Suprapubic skin (tissue), 4 donors: ENCODE measurements around the gene SUGCT.

Experiments
- EP300 ChIP-seq: sonication (generic); formaldehyde crosslinking; IDR thresholded peaks from one replicate; pipeline ENCODE4 v1.6.1; 2017; ENCODE audit warnings: antibody characterized with exemption
- POLR2A ChIP-seq, 2 donors: fragments of 450-650 bp; IDR thresholded peaks; one replicate each; pipeline ENCODE4 v1.6.1; 2017; ENCODE audit warnings: antibody characterized with exemption in 2 of 2, mild to moderate bottlenecking in 2 of 2, moderate library complexity in 2 of 2
- POLR2AphosphoS5 ChIP-seq, 3 donors: sonication (generic); formaldehyde crosslinking; IDR thresholded peaks; one replicate each; pipeline ENCODE4 v1.6.1; 2017; ENCODE audit warnings: antibody characterized with exemption in 3 of 3
- TF ChIP-seq, protein P1 (sequence below), 2 donors: fragments of 200-600 bp in 1 of 2; fragments of 450-650 bp in 1 of 2; sonication (generic) in 1 of 2; IDR thresholded peaks; one replicate each; pipeline ENCODE4 v1.5.1; 2016 to 2019; ENCODE audit warnings: antibody characterized with exemption in 2 of 2, mild to moderate bottlenecking in 1 of 2, moderate library complexity in 1 of 2

DNA sequence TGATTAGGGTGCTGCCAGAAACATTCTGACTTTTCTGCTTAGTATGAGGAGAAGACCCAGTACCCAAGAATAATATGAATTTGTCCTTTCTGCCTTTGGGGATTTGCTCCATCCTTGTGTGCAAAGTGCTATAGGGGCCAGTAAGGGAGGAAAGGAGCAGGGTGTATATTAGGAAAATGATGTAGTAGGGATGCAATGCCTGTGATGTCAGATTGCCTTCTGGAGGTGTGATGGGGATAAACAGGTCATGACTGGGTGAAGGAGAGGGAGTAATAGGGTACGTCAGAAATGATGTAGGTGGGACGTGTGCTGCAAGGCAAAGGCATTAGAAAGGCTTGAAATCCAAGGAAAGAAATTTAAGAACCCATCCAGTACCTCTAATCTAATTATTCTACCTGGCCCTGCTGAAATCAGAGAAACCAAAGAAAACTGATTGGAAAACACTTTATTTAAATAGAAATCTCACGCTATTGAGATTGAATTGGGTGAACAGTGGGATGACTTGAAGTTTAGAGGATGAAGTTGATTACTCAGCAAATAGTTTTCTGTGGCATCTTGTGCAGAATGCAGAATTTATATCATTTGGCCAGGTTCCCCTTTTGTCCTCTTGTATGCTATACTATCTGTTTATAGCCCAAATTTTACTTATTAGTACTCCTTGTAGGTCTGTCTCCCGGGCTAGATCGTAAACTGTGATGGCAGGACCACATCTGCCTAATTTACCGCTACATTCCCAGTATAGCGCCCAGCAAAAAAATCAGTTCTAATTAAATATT lies 503.9 kb downstream of the SUGCT start:
- TF ChIP-seq POLR2A (IDR thresholded peaks at IDR 0.05) = no peak
- TF ChIP-seq, protein P1, sequence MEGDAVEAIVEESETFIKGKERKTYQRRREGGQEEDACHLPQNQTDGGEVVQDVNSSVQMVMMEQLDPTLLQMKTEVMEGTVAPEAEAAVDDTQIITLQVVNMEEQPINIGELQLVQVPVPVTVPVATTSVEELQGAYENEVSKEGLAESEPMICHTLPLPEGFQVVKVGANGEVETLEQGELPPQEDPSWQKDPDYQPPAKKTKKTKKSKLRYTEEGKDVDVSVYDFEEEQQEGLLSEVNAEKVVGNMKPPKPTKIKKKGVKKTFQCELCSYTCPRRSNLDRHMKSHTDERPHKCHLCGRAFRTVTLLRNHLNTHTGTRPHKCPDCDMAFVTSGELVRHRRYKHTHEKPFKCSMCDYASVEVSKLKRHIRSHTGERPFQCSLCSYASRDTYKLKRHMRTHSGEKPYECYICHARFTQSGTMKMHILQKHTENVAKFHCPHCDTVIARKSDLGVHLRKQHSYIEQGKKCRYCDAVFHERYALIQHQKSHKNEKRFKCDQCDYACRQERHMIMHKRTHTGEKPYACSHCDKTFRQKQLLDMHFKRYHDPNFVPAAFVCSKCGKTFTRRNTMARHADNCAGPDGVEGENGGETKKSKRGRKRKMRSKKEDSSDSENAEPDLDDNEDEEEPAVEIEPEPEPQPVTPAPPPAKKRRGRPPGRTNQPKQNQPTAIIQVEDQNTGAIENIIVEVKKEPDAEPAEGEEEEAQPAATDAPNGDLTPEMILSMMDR (IDR thresholded peaks at IDR 0.05) = no peak
- TF ChIP-seq EP300 = no peak
- no peak for TF ChIP-seq POLR2AphosphoS5 (IDR thresholded peaks at IDR 0.05)
